Hepatocyte (in vitro differentiated cells): ENCODE measurements around the gene ARL2.
"Not testable (repeated sequence)": the region's sequence is repeated elsewhere in the genome, so short reads cannot be mapped to it uniquely, and the experiment has no call there.

ENCODE experiments used
- EZH2 ChIP-seq: fragments of 200-600 bp; sonication (generic); IDR thresholded peaks from 2 replicates; pipeline ENCODE4 v1.6.1; 2016; ENCODE audit warnings: antibody characterized with exemption, mild to moderate bottlenecking, borderline replicate concordance
- TF ChIP-seq, protein P1 (sequence below): fragments of 200-600 bp; sonication (generic); IDR thresholded peaks from 2 replicates; pipeline ENCODE4 v1.5.1; 2016; ENCODE audit warnings: antibody characterized with exemption, mild to moderate bottlenecking; ENCODE audit not compliant: poor library complexity

GRCh38 chr11:64983339-64983738, 30.6 kb upstream of the ARL2 start:
- TF ChIP-seq, protein P1, sequence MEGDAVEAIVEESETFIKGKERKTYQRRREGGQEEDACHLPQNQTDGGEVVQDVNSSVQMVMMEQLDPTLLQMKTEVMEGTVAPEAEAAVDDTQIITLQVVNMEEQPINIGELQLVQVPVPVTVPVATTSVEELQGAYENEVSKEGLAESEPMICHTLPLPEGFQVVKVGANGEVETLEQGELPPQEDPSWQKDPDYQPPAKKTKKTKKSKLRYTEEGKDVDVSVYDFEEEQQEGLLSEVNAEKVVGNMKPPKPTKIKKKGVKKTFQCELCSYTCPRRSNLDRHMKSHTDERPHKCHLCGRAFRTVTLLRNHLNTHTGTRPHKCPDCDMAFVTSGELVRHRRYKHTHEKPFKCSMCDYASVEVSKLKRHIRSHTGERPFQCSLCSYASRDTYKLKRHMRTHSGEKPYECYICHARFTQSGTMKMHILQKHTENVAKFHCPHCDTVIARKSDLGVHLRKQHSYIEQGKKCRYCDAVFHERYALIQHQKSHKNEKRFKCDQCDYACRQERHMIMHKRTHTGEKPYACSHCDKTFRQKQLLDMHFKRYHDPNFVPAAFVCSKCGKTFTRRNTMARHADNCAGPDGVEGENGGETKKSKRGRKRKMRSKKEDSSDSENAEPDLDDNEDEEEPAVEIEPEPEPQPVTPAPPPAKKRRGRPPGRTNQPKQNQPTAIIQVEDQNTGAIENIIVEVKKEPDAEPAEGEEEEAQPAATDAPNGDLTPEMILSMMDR, result not testable (repeated sequence)
- TF ChIP-seq EZH2, result not testable (repeated sequence)
